BE2C (cell line): ENCODE results near the gene RIC1.

Source experiments
- DNase-seq: peaks from one replicate; pipeline ENCODE4 v3.0.0-alpha.2; 2020
- H3K27me3 ChIP-seq: fragments of 250-450 bp; sonication (Bioruptor Pico); 2 replicates; pipeline ENCODE4 v1.5.1; 2020; ENCODE audit warnings: mild to moderate bottlenecking
- H3K36me3 ChIP-seq: fragments of 250-450 bp; sonication (Bioruptor Pico); 2 replicates; pipeline ENCODE4 v1.5.1; 2020; ENCODE audit warnings: mild to moderate bottlenecking
- H3K4me1 ChIP-seq: fragments of 250-450 bp; sonication (Bioruptor Pico); 2 replicates; pipeline ENCODE4 v1.5.1; 2020
- H3K4me3 ChIP-seq: 2 replicates; pipeline ENCODE4 v1.5.1; 2011; ENCODE audit warnings: low read depth, low read length
- H3K9me3 ChIP-seq: fragments of 250-450 bp; sonication (Bioruptor Pico); 2 replicates; pipeline ENCODE4 v1.5.1; 2020
- CTCF ChIP-seq: IDR thresholded peaks from 2 replicates; pipeline ENCODE4 v1.5.1; 2012; ENCODE audit warnings: mild to moderate bottlenecking, low read depth, low read length

RIC1 gene

GRCh38 chr9:5695860-5696259 lies 67.0 kb downstream of the RIC1 start:
- DNase-seq = no peak
- H3K4me1 ChIP-seq = peaks cover 5% of the 10 kb centered on the region
- no peak overlapping the region for H3K4me3 ChIP-seq
- H3K36me3 ChIP-seq = no peaks in the 10 kb centered on the region
- H3K9me3 ChIP-seq = no peaks in the 10 kb centered on the region
- no peaks in the 10 kb centered on the region for H3K27me3 ChIP-seq
- no peak for TF ChIP-seq CTCF

- no peak for DNase-seq
- no peaks in the 10 kb centered on the region for H3K36me3 ChIP-seq
- H3K27me3 ChIP-seq = no peaks in the 10 kb centered on the region
- H3K4me1 ChIP-seq = peaks cover 5% of the 10 kb centered on the region
- no peak overlapping the region for H3K4me3 ChIP-seq
- TF ChIP-seq CTCF = no peak
- no peaks in the 10 kb centered on the region for H3K9me3 ChIP-seq
Observed at GRCh38 chr9:5696884-5697283, 68.0 kb downstream of the RIC1 start.

GRCh38 chr9:5698004-5698403 lies 69.1 kb downstream of the RIC1 start:
- Histone ChIP-seq H3K4me1 (peaks cover 5% of the 10 kb centered on the region), H3K27me3 (no peaks in the 10 kb centered on the region), H3K9me3 (no peaks in the 10 kb centered on the region), H3K4me3 (no peak overlapping the region), H3K36me3 (no peaks in the 10 kb centered on the region)
- DNase-seq = no peak
- TF ChIP-seq CTCF = no peak

- H3K9me3 ChIP-seq = no peaks in the 10 kb centered on the region
- no peak for DNase-seq
- no peak overlapping the region for H3K4me3 ChIP-seq
- H3K4me1 ChIP-seq = no peaks in the 10 kb centered on the region; the same call in 1 of the 2 replicates
- TF ChIP-seq CTCF = no peak
- no peaks in the 10 kb centered on the region for H3K36me3 ChIP-seq
- no peaks in the 10 kb centered on the region for H3K27me3 ChIP-seq
Observed at GRCh38 chr9:5698810-5699556, 70.1 kb downstream of the RIC1 start.

GRCh38 chr9:5708414-5708813 lies 79.5 kb downstream of the RIC1 start:
- Histone ChIP-seq H3K9me3 (no peaks in the 10 kb centered on the region), H3K4me1 (no peaks in the 10 kb centered on the region), H3K4me3 (no peak overlapping the region), H3K36me3 (peaks cover 2% of the 10 kb centered on the region; the same call in 1 of the 2 replicates), H3K27me3 (no peaks in the 10 kb centered on the region)
- no peak for TF ChIP-seq CTCF
- DNase-seq = no peak

- H3K4me1 ChIP-seq = no peaks in the 10 kb centered on the region
- H3K9me3 ChIP-seq = no peaks in the 10 kb centered on the region
- H3K4me3 ChIP-seq = no peak overlapping the region
- H3K36me3 ChIP-seq = peaks cover 2% of the 10 kb centered on the region; the same call in 1 of the 2 replicates
- no peaks in the 10 kb centered on the region for H3K27me3 ChIP-seq
- no peak for TF ChIP-seq CTCF
- no peak for DNase-seq
Observed at GRCh38 chr9:5712651-5713390, 83.9 kb downstream of the RIC1 start.
